ENCODE measurements around the gene OR2T3.
"Not testable (repeated sequence)": the region's sequence is repeated elsewhere in the genome, so short reads cannot be mapped to it uniquely, and the experiment has no call there.

- TF ChIP-seq CTCF (IDR thresholded peaks at IDR 0.05; ENCODE audit: low read depth, low read length, missing input control); EGR1 (IDR thresholded peaks at IDR 0.05; ENCODE audit: low read depth in 2 of 2); TAF1 (conservative IDR thresholded peaks at IDR 0.05); MAX (IDR thresholded peaks at IDR 0.05); RAD21 (IDR thresholded peaks at IDR 0.05); JUND (IDR thresholded peaks at IDR 0.05); REST (IDR thresholded peaks at IDR 0.05); SP1 (IDR thresholded peaks at IDR 0.05); ZBTB33 (IDR thresholded peaks at IDR 0.05); FOXA2 (IDR thresholded peaks at IDR 0.05): not testable (repeated sequence)
Measured at GRCh38 chr1:248453619-248454018, 19.5 kb upstream of the OR2T3 start.

Measured in liver (tissue), 3 donors.